HG03060 (cell line): ENCODE measurements around the gene MYRF.

Source experiments
- ATAC-seq: cut with Tn5 transposase; IDR thresholded peaks from one replicate; pipeline ENCODE4 v1.9.1; 2021; ENCODE audit warnings: low read depth, moderate number of reproducible peaks; ENCODE audit not compliant: unreplicated experiment

MYRF gene

DNA sequence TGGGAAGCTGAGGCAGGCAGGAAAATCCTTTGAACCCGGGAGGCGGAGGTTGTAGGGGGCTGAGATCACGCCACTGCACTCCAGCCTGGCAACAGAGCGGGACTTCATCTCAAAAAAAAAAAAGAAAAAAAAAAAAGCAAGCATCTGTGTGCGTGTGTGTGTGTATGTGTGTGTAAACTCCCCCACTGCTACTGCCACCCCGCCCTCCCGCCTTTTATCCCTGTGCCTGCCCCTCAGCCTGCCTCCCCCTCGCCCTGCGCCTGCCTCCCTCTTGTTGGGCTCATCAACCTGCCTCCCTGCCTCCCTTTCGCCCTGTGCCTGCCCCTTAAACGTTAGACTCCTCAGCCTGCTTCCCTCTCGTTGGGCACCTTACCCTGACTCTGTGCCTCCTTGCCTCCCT is 22.0 kb downstream of the MYRF start:
- ATAC-seq, result no peak

DNA sequence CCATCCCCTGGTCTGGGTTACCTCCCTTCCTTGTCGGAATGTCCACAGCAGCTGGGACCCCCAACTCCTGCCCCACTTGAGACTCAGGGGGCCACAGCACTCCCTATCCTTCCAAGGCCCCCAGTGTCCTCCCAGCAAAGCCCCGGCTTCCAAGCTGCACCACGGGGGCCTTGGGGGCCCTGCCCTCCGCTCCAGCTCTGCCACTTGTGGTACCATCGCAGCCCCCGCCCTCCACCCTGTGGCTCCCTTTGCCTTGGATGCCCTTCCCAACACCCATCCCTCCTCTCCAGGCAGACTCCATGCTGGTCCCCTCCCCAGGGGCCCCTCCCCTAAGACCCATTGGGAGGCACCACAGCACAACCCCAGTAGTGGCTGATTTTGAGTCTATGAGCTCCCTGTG is 22.7 kb downstream of the MYRF start:
- no peak for ATAC-seq

DNA sequence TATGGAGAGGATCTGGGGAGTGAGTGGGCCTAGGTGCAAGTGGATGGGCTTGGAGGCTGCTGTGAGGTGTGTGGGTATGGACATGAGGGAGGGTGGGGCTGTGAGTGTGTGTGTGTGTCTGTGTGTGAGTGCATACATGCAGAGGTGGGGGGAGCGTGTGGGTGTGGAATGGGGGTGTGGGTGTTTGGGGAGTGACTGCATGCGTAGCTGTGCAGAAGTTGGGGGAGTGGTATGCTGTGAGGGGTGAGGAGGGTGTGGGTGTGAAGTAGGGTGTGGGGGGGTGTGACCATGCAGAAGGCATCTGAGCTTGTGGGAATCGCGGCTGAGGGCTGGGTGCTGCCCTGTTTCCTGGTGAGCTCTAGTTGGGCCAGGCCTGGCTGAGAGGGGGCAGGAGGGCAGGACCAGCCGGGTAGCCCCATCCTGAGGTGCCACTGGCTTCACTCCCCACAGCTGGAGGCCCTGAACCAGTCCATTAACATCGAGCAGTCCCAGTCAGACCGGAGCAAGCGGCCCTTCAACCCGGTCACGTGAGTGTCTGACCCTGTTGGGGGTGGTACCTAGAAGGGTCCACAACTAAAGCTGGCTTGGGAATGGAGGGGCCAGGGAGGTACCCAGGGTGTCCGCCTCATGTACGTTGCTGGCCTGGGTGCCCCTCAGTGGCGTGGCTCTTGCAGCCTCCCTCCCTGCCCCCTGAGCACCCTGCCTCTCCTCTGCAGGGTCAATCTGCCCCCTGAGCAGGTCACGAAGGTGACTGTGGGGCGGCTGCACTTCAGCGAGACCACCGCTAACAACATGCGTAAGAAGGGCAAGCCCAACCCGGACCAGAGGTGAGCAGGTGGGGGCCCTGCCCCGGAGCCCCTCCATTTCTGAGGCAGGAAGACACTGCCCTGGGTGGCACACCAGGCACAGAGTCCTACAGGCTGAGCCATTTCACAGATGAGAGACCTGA is 23.4 kb downstream of the MYRF start:
- ATAC-seq, result no peak

DNA sequence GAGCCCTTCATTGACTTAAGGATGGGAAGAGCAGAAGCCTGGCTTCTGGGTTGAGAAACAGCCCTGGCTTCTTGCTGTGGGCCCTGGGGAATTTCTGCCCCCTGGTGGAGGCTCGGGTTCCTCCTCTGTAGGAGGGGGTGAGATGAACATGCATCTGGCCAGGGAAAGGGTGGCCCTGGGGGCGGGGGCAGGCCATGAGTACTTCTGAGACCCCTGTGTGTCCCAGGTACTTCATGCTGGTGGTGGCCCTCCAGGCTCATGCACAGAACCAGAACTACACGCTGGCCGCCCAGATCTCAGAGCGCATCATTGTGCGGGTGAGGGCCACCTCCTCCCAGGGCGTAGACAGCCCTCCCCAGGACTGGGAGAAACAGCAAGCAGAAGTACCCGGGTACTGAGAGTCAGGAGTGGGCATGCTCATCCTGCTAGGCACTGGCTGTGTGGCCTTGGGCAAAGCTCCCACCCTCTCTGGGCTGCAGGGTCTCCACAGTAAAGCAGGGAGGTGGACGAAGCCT is 24.2 kb downstream of the MYRF start:
- no peak for ATAC-seq

DNA sequence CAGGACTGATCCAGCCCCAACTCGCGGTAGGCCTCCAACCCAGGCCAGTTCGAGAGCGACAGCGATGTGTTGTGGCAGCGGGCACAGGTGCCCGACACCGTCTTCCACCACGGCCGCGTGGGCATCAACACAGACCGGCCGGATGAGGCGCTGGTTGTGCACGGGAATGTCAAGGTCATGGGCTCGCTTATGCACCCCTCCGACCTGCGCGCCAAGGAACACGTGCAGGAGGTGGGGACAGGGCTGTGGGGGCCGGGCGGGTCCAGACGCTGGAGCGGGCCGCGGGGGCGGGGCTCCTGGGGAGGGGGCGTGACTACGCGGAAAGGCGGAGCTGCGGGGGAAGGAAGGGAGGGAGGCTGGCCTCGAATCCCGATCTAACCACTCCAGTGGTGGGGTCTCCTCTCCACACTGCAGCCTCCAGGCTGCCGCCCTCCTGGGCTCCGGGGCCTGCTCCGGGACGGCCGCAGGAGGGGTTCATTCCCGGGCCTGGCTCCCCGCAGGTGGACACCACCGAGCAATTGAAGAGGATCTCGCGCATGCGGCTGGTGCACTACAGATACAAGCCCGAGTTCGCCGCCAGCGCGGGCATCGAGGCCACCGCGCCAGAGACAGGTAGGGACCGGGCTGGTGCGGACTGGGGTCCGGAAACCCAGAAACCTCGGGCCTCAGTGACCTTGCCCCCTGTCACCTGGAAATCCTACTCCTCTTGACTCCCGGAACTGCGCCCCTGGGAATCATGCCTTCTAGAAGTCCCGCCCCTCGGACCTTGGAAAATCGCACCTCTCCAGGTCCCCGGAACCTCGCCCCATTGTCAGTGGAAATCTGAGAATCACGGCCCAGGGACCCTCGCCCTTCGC is 25.0 kb downstream of the MYRF start:
- ATAC-seq, result no peak

DNA sequence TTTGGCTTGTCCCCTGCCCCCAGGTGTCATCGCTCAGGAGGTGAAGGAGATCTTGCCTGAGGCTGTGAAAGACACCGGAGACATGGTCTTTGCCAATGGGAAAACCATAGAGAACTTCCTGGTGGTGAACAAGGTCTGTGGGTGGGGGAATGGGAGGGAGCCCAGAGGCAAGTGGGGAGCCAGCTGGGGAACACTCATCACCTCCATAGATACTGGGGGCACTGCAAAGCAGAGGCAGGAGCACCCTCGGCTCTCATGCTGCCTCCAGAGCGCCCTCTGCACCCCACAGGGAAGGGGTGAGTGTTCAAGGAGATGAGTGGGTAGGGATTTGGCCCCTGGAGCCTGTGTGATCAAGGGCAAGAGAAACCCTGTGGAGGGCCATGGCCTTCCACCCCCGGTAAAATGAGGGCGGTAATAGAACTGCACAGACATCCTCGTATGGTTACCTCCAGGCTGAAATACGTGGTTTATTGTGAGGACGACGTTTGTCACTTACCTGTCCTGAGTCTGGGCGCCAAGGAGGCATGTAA is 26.0 kb downstream of the MYRF start:
- ATAC-seq, result no peak

DNA sequence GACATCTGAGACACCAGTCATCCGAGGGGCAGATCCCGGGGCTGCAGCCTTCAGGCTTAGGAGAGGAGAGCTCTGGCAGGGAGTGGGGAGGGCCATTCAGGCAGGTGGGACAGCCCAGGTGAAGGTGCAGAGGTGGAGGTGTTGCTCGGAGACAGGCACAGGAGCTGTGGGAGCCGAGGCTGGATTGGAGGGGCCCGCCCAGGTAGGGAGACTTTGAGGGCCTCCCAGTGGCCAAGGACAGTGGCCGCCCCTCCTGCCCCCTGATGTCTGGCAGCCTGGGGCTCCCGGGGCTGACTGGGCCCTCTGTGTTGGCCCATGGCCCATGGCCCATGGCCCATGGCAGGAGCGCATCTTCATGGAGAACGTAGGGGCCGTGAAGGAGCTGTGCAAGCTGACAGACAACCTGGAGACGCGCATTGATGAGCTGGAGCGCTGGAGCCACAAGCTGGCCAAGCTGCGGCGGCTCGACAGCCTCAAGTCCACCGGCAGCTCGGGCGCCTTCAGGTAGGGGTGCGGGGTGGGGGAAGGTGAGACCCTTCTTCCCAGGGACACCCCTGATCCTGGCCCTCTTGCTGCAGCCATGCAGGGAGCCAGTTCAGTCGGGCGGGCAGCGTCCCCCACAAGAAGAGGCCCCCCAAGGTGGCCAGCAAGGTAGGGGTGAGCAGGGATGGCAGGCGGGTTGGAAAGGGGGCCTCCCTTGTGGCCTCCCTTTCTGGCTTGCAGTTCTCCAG is 26.6 kb downstream of the MYRF start:
- no peak for ATAC-seq

DNA sequence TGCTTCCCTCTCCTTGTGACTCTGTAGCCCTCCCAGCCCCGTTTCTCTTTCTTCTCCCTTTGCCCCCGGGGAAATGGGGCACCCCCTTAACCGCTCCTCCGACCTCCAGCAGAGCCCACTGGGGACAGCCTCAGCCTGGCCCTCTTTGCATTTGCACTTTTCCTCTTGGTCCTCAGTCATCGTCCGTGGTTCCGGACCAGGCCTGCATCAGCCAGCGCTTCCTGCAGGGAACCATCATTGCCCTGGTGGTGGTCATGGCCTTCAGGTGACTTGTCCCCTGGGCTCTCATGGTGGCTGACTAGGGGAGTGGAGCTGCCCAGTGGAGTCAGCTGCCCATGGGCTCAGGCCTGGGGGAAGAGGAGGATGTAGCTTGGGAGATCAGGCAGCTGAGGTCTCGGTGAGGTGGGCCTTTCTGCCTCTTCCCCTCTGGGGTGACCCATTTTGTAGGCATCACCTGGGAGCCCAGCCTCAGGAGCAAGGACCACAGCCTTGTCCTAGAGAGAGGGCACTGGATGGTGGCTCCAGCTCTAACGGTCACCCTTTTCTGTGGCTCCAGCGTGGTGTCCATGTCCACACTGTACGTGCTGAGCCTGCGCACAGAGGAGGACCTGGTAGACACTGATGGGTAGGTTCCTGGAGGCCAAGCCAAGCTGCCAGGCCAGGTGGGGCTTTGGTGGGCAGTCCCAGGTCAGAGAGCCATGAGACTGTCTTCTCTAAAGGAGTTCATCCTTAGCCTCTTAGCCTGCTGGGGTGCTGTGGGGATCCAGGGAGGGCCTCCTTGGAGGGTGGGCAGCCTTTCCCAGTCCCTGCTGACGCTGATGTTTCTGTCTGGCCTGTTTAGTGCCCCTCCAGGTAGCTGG is 27.5 kb downstream of the MYRF start:
- no peak for ATAC-seq

DNA sequence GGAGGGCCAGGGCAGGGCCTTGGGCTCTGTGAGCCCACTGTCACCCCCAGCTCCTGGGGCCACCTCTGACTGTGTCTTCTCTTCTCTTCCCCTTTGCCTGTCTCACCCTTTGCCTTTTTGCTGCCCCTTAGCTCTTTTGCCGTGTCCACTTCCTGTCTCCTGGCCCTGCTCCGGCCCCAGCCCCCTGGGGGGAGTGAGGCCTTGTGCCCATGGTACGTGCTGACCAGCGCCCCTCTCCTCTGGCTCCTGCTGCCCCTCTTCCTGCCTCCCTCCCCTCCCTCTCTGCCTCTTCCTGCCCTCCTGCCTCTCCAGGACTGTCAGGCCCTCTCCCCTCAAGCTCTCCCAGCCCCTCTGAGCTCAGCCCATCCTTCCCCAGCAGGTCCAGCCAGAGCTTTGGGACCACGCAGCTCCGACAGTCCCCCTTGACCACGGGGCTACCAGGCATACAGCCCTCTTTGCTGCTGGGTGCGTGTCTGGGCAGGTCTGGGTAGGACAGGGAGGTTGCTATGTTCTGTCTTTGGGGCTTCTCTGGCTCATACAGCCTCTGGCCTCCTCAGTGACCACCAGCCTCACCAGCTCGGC is 28.2 kb downstream of the MYRF start:
- no peak for ATAC-seq

DNA sequence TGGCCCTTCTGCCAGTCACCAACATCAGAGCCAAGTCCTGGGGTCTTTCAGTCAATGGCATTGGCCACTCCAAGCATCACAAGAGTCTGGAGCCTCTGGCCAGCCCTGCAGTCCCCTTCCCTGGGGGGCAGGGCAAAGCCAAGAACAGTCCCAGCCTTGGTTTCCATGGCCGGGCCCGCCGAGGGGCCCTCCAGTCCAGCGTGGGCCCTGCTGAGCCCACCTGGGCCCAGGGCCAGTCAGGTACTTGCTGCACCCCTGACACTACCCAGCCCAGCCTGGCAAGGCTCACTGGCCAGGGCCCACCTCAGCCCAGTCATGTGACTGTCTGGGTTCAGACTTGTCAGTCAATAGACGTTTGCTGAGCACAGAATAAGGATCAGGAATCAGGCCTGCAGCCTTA is 29.1 kb downstream of the MYRF start:
- ATAC-seq, result no peak

DNA sequence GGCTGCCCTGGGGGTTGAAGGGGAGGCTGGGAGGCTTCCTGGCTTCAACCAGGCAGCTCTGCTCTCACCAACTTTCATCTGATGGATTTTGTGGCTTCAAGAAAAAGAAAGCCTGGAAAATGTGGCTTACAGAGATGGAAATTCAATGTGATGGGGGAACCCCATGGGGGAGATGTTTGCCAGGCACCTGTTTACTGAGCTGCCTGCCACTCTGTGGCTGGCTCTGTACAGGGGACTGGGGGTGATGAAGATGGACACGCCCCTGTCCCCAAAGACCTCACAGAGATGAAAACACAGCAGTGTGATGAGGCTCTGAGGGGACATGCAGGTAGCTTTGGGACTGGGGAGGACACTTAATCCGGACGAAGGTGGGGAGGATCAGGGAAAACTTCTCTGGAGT is 29.9 kb downstream of the MYRF start:
- ATAC-seq, result no peak

DNA sequence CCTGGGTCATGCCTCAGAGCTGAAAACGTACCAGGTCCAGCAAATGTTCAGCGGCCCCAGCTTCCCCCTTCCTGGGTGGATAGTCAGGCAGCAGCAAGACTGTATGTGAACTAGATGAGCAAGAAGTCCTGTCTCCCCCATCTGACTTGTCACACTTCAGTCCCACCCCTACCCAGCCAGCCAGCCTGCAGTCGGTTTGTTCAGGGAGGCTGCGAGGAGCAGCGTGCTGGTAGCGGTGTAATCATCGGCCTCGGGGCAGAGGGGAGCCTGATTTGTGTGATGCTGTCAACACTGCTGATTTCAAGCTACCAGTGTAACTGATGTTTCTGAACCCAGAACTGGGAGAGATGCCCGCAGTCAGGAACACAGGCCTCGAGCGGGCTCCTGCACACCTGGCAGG is 30.4 kb downstream of the MYRF start:
- ATAC-seq, result no peak

DNA sequence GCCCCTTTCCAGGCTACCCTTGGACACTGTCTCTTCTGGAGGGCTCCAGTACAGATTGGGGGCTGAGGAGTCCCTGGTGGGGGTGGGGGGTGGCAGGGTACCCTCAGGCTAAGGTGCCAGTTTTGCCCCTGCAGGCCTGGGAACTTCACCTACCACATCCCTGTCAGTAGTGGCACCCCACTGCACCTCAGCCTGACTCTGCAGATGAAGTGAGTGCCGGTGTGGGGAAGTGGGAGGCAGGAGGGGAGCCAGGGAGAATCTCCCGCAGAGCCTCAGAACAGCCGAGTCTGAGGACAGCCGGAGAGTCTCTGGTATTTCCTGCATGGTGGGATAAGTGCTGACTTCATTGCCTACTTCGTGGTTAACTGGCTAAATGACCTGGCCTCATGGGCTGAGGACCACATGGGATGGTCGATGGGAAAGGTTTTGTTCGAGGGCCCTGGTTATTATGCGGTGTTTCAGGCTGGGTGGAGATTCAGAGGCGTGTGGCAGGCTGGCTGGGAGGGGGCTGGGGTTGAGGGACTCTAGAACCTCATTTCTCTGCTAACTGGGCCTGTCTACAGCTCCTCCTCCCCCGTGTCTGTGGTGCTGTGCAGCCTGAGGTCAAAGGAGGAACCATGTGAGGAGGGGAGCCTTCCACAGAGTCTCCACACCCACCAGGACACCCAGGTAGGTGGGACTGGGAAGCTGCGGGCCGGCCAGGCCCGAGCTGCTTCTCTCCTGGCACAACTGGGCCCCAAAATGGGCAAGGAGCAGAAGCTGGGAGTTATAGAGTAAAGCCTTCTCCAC is 31.5 kb downstream of the MYRF start:
- no peak for ATAC-seq

DNA sequence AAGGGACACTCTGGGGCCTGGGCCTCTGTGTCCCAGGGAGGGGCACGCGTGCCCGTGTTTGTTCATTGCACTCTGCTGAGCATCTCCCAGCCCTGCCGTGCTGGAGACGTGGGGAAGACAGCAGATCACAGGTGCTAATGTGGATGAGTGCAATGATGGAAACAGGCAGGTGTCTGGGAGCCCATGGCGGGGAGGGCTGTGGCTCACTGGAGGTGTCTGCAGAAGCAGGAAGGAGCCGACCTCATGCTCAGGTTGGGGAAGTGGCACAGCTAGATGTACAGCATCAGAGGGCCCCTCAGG is 32.0 kb downstream of the MYRF start:
- ATAC-seq, result no peak

DNA sequence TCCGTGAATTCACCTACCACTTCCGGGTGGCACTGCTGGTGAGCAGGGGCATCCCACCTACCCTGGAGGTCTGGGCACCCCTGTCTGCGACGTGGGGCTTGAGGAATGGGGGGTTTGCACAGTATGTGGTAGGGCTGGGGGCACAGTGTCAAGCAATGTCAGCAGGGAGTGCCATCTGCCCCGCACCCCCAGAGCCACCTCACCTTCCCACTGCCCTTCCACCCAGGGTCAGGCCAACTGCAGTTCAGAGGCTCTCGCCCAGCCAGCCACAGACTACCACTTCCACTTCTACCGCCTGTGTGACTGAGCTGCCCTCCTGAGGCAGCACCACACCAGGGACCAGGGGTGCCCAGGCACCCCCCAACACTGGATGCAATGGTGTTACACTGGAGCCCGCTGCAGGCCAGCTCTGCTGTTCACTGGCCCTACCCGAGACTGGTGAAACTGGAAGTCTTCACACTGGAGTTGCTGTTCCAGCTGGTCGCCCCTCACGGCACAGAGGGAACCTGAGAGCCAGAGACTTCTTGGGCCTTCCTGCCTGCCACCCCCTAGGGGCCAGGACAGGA is 33.5 kb downstream of the MYRF start:
- ATAC-seq, result no peak

DNA sequence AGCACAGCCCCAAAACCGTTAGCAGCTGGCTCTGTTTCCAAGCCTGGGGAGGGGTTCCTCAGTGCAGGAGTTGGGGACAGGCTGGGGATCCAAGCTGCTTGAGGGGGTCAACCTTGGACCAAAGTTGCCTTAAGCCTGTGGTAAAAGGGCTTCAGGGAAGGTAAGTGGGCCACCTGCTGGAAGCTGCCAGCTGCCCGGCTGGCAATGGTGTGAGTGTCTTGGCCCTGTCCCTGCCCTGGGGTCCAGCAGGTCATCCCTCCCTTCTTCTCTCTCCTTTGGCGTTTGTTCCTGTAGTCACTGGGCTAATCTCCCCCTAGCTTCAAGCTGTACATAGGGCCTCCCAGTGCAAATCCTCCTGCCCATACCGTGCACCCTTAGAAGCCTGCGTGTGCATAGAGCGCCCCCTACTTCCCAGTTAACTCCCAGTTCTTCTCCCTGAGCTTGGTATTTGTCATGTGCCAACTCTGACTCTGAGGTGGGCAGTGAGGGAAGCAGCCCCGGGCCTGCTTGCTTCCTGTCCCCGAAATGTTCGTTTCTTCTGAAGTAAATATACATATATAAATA is 35.6 kb downstream of the MYRF start:
- ATAC-seq, result no peak

DNA sequence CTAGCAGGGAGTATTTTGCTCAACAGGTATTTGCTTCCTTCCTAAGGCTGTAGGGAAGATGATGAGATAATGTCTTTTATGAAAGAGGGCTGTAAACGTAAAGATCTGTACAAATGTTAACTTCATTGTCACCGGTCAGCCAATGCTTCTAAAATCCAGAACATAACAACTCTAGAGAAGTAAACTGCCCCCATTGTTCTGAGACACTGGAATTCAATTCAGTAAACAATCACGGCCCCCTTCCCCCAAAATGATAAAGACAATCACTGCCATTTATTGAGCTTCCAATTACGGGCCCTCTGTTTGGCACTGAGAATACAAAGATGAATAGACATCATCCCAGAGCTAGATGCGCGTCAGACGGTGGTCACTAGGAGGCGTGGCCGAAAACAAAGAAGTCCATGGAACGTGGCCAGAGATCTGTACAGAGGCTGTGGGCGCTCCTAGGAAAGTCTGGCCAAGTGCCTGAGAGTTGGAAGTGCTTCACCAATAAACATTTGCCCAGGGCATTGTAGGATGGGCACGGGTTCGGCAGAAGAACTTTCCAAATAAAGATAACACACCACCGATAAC is 39.4 kb downstream of the MYRF start:
- ATAC-seq, result no peak
